ENCODE results near the gene MAGEE1.

GRCh38 chrX:76433219-76433618, 5.7 kb downstream of the MAGEE1 start:
- TF ChIP-seq, protein P1, sequence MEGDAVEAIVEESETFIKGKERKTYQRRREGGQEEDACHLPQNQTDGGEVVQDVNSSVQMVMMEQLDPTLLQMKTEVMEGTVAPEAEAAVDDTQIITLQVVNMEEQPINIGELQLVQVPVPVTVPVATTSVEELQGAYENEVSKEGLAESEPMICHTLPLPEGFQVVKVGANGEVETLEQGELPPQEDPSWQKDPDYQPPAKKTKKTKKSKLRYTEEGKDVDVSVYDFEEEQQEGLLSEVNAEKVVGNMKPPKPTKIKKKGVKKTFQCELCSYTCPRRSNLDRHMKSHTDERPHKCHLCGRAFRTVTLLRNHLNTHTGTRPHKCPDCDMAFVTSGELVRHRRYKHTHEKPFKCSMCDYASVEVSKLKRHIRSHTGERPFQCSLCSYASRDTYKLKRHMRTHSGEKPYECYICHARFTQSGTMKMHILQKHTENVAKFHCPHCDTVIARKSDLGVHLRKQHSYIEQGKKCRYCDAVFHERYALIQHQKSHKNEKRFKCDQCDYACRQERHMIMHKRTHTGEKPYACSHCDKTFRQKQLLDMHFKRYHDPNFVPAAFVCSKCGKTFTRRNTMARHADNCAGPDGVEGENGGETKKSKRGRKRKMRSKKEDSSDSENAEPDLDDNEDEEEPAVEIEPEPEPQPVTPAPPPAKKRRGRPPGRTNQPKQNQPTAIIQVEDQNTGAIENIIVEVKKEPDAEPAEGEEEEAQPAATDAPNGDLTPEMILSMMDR (IDR thresholded peaks at IDR 0.05), result no peak
- TF ChIP-seq POLR2A (IDR thresholded peaks at IDR 0.05), result no peak
